ENCODE results near the gene ATP11A. TPM values are rescaled to one million over a fixed set of nuclear protein-coding genes. Genes with fewer than 3 reads are reported as not detected.

Gene ATP11A
- total and polyA plus RNA-seq, 9 donors = 11.9 to 26.7 (median 21.3) TPM

GRCh38 chr13:112742583-112742982, 52.7 kb downstream of the ATP11A start:
- H3K4me3 ChIP-seq (ENCODE audit: low read length) = no peak overlapping the region
- H3K27ac ChIP-seq (ENCODE audit: low read length) = no peak overlapping the region
- 87% methylated on average over 14 of the region's 14 CpGs for WGBS (ENCODE audit: insufficient coverage)
- no peaks in the 10 kb centered on the region for H3K27me3 ChIP-seq (ENCODE audit: control insufficient read depth, insufficient read depth, low read length)
- H3K36me3 ChIP-seq (ENCODE audit: control insufficient read depth, insufficient read depth, low read length) = no peaks in the 10 kb centered on the region
- no peak for DNase-seq
- peaks cover 8% of the 10 kb centered on the region for H3K4me1 ChIP-seq (ENCODE audit: control insufficient read depth, insufficient read depth, low read length)
- H3K9me3 ChIP-seq (replicated peaks; ENCODE audit: control insufficient read depth, low read depth, low read length) = no peaks in the 10 kb centered on the region

- Histone ChIP-seq H3K27ac (ENCODE audit: low read length) (no peak overlapping the region), H3K36me3 (ENCODE audit: control insufficient read depth, insufficient read depth, low read length) (no peaks in the 10 kb centered on the region), H3K4me1 (ENCODE audit: control insufficient read depth, insufficient read depth, low read length) (peaks cover 8% of the 10 kb centered on the region), H3K4me3 (ENCODE audit: low read length) (no peak overlapping the region), H3K9me3 (replicated peaks; ENCODE audit: control insufficient read depth, low read depth, low read length) (no peaks in the 10 kb centered on the region), H3K27me3 (ENCODE audit: control insufficient read depth, insufficient read depth, low read length) (no peaks in the 10 kb centered on the region)
- DNase-seq = no peak
- WGBS (ENCODE audit: insufficient coverage) = 82% methylated on average over 8 of the region's 12 CpGs
These were observed 53.8 kb downstream of the ATP11A start for GRCh38 chr13:112743451-112744167.

- 55% methylated on average over 9 of the region's 22 CpGs for WGBS (ENCODE audit: insufficient coverage)
- Histone ChIP-seq H3K27ac (ENCODE audit: low read length) (no peak overlapping the region), H3K36me3 (ENCODE audit: control insufficient read depth, insufficient read depth, low read length) (no peaks in the 10 kb centered on the region), H3K27me3 (ENCODE audit: control insufficient read depth, insufficient read depth, low read length) (no peaks in the 10 kb centered on the region), H3K4me3 (ENCODE audit: low read length) (no peak overlapping the region), H3K9me3 (replicated peaks; ENCODE audit: control insufficient read depth, low read depth, low read length) (no peaks in the 10 kb centered on the region), H3K4me1 (ENCODE audit: control insufficient read depth, insufficient read depth, low read length) (peaks cover 8% of the 10 kb centered on the region)
- no peak for DNase-seq
These were observed 54.6 kb downstream of the ATP11A start for GRCh38 chr13:112744168-112745021.

DNA sequence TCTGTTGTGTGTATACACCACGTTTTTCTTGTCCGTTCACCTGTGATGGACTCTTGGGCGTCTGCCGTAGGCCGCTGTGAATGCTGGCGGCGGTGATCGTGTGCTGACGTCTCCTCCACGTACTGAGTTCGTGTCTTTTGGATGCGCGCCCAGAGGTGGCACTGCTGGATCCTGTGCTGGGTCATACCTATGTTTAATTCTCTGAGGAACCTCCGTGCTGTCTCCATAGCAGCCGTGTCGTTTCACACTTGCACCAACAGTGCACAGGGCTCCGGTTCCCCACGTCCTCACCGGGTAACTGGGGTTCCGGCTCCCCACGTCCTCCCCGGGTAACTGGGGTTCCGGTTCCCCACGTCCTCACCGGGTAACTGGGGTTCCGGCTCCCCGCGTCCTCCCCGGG, 56.2 kb downstream of the ATP11A start:
- Histone ChIP-seq H3K36me3 (ENCODE audit: control insufficient read depth, insufficient read depth, low read length) (no peaks in the 10 kb centered on the region), H3K27ac (ENCODE audit: low read length) (no peak overlapping the region), H3K9me3 (replicated peaks; ENCODE audit: control insufficient read depth, low read depth, low read length) (no peaks in the 10 kb centered on the region), H3K4me1 (ENCODE audit: control insufficient read depth, insufficient read depth, low read length) (peaks cover 3% of the 10 kb centered on the region), H3K27me3 (ENCODE audit: control insufficient read depth, insufficient read depth, low read length) (no peaks in the 10 kb centered on the region), H3K4me3 (ENCODE audit: low read length) (no peak overlapping the region)
- DNase-seq = no peak
- 94% methylated on average over 26 of the region's 29 CpGs for WGBS (ENCODE audit: insufficient coverage)

GRCh38 chr13:112747256-112747655, 57.4 kb downstream of the ATP11A start:
- Histone ChIP-seq H3K4me3 (ENCODE audit: low read length) (no peak overlapping the region), H3K27ac (ENCODE audit: low read length) (no peak overlapping the region), H3K27me3 (ENCODE audit: control insufficient read depth, insufficient read depth, low read length) (no peaks in the 10 kb centered on the region), H3K36me3 (ENCODE audit: control insufficient read depth, insufficient read depth, low read length) (no peaks in the 10 kb centered on the region), H3K4me1 (ENCODE audit: control insufficient read depth, insufficient read depth, low read length) (peaks cover 3% of the 10 kb centered on the region), H3K9me3 (replicated peaks; ENCODE audit: control insufficient read depth, low read depth, low read length) (no peaks in the 10 kb centered on the region)
- 96% methylated on average over 4 of the region's 9 CpGs for WGBS (ENCODE audit: insufficient coverage)
- no peak for DNase-seq

GRCh38 chr13:112748947-112749735, 59.3 kb downstream of the ATP11A start:
- Histone ChIP-seq H3K27ac (ENCODE audit: low read length) (no peak overlapping the region), H3K4me1 (ENCODE audit: control insufficient read depth, insufficient read depth, low read length) (peaks cover 17% of the 10 kb centered on the region), H3K9me3 (replicated peaks; ENCODE audit: control insufficient read depth, low read depth, low read length) (no peaks in the 10 kb centered on the region), H3K4me3 (ENCODE audit: low read length) (no peak overlapping the region), H3K27me3 (ENCODE audit: control insufficient read depth, insufficient read depth, low read length) (no peaks in the 10 kb centered on the region), H3K36me3 (ENCODE audit: control insufficient read depth, insufficient read depth, low read length) (no peaks in the 10 kb centered on the region)
- 84% methylated on average over 11 of the region's 18 CpGs for WGBS (ENCODE audit: insufficient coverage)
- DNase-seq = peak; percentile 47

DNA sequence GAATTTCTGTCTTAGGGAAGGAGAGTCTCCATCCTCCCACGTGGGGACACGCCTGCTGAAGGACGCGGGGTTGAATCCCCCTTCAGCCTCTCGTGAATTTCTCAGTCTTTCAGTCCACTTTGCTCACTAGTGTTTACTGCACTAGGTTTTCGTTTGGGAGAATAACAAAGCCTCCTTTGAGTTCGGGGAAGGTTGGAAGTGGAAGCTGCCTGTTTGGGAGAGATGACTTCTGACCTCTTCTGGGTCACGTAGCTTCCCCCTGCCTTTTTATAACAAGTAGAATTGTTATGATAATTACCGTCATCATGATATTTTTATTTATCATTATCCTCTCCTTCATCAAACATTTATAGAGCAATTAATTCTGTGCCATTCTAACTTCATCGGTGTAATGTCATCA, 60.7 kb downstream of the ATP11A start:
- Histone ChIP-seq H3K27ac (ENCODE audit: low read length) (no peak overlapping the region), H3K36me3 (ENCODE audit: control insufficient read depth, insufficient read depth, low read length) (no peaks in the 10 kb centered on the region), H3K27me3 (ENCODE audit: control insufficient read depth, insufficient read depth, low read length) (no peaks in the 10 kb centered on the region), H3K9me3 (replicated peaks; ENCODE audit: control insufficient read depth, low read depth, low read length) (no peaks in the 10 kb centered on the region), H3K4me1 (ENCODE audit: control insufficient read depth, insufficient read depth, low read length) (peaks cover 26% of the 10 kb centered on the region), H3K4me3 (ENCODE audit: low read length) (no peak overlapping the region)
- no peak for DNase-seq
- WGBS (ENCODE audit: insufficient coverage) = no CpG with 5 or more reads among the region's 10 CpGs

DNA sequence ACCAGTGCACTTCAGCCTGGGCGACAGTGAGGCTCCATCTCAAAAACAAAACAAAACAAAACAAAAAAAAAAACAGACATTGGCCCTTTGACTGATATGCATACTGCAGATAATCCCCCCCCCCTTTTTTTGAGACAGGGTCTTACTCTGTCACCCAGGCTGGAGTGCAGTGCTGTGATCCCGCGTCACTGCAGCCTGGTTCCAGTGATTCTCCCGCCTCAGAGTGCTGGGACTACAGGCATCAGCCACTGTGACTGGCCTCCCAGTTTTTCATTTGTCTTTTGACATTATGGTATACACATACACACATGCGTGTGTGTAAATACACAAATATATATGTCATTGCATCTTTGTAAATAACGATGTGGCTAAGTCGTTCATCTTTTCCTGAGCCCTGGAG, 61.8 kb downstream of the ATP11A start:
- Histone ChIP-seq H3K27me3 (ENCODE audit: control insufficient read depth, insufficient read depth, low read length) (no peaks in the 10 kb centered on the region), H3K4me3 (ENCODE audit: low read length) (no peak overlapping the region), H3K27ac (ENCODE audit: low read length) (no peak overlapping the region), H3K4me1 (ENCODE audit: control insufficient read depth, insufficient read depth, low read length) (peaks cover 27% of the 10 kb centered on the region), H3K9me3 (replicated peaks; ENCODE audit: control insufficient read depth, low read depth, low read length) (no peaks in the 10 kb centered on the region), H3K36me3 (ENCODE audit: control insufficient read depth, insufficient read depth, low read length) (no peaks in the 10 kb centered on the region)
- no peak for DNase-seq
- 100% methylated on average over 2 of the region's 7 CpGs for WGBS (ENCODE audit: insufficient coverage)

- Histone ChIP-seq H3K4me1 (ENCODE audit: control insufficient read depth, insufficient read depth, low read length) (peaks cover 32% of the 10 kb centered on the region), H3K27me3 (ENCODE audit: control insufficient read depth, insufficient read depth, low read length) (no peaks in the 10 kb centered on the region), H3K9me3 (replicated peaks; ENCODE audit: control insufficient read depth, low read depth, low read length) (no peaks in the 10 kb centered on the region), H3K27ac (ENCODE audit: low read length) (no peak overlapping the region), H3K4me3 (ENCODE audit: low read length) (no peak overlapping the region), H3K36me3 (ENCODE audit: control insufficient read depth, insufficient read depth, low read length) (no peaks in the 10 kb centered on the region)
- no peak for DNase-seq
- 85% methylated on average over 8 of the region's 20 CpGs for WGBS (ENCODE audit: insufficient coverage)
These were observed 62.4 kb downstream of the ATP11A start for GRCh38 chr13:112752211-112752610.
